Retinal pigment epithelial cell (primary cell): ENCODE data around the gene AEN.
A peak's percentile ranks its signal among the peaks of the same experiment; 100 is the strongest.

Experiments
- DNase-seq: peaks from one replicate; pipeline ENCODE4 v3.0.0-alpha.2; 2010; ENCODE audit warnings: low read depth
- H3K4me3 ChIP-seq: 2 replicates; pipeline ENCODE4 v1.5.1; 2011; ENCODE audit warnings: mild to moderate bottlenecking, low read length, control low read depth, moderate library complexity
- TF ChIP-seq, protein P1 (sequence below): conservative IDR thresholded peaks from 2 replicates; pipeline ENCODE4 v1.5.1; 2011; ENCODE audit warnings: low read depth, low read length, control low read depth, inconsistent platforms

Gene AEN

DNA sequence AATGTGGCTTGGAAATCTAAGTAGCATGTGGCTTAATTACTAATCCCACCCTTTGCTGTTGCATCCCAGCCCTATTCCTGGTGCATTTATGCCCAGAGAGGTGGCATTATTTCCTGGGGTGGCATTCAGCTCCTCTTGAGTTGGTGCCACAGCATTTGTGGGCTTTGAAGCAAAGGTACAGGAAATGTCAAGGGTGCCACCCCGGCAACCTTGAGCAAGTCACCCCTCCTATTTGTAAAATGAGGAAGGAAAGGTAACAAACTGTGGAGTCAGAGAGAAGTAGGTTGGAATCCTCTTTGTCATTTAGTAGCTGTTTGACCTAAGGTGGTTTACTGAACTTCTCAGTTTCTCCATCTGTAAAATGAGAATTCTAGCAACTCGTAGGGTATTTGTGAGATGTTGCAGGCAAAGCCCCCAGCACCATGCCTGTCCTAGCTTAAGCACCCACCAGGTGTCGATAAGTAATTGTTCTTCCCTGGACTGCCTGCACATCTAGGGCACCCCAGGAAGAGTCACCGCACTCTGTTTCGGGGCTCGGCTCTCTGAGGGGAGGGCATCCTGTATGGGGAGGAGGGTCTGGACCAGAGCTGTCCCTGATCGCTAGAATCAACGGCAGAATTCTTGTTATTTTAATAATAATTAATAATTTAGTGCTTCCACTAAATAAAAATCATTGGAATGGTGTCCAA, 34.8 kb downstream of the AEN start:
- no peak for DNase-seq
- no peak overlapping the region for H3K4me3 ChIP-seq
- TF ChIP-seq, protein P1, sequence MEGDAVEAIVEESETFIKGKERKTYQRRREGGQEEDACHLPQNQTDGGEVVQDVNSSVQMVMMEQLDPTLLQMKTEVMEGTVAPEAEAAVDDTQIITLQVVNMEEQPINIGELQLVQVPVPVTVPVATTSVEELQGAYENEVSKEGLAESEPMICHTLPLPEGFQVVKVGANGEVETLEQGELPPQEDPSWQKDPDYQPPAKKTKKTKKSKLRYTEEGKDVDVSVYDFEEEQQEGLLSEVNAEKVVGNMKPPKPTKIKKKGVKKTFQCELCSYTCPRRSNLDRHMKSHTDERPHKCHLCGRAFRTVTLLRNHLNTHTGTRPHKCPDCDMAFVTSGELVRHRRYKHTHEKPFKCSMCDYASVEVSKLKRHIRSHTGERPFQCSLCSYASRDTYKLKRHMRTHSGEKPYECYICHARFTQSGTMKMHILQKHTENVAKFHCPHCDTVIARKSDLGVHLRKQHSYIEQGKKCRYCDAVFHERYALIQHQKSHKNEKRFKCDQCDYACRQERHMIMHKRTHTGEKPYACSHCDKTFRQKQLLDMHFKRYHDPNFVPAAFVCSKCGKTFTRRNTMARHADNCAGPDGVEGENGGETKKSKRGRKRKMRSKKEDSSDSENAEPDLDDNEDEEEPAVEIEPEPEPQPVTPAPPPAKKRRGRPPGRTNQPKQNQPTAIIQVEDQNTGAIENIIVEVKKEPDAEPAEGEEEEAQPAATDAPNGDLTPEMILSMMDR: no peak

DNA sequence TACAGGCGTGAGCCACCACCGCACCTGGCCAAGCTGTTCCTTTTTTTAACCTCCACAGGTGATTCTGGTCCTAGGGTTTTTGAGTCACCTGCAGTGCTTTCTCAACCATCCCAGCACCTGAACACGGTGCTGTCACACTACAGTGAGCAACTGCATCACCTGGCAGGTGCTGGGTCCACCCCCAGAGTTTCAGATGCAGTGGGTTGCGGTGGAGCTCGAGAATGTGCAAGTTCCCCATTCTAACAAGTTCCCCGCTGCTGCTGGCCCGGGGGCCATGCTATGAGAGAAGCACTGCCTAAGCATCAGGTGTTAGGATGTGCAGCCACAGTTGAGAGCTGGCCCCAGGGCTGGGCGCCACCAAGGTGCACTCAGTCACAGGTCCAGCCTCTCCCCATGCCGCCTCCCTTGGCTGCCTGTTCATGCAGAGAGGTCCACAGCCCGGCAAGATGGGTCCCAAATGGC, 35.7 kb downstream of the AEN start:
- no peak for DNase-seq
- TF ChIP-seq, protein P1: no peak
- no peak overlapping the region for H3K4me3 ChIP-seq

DNA sequence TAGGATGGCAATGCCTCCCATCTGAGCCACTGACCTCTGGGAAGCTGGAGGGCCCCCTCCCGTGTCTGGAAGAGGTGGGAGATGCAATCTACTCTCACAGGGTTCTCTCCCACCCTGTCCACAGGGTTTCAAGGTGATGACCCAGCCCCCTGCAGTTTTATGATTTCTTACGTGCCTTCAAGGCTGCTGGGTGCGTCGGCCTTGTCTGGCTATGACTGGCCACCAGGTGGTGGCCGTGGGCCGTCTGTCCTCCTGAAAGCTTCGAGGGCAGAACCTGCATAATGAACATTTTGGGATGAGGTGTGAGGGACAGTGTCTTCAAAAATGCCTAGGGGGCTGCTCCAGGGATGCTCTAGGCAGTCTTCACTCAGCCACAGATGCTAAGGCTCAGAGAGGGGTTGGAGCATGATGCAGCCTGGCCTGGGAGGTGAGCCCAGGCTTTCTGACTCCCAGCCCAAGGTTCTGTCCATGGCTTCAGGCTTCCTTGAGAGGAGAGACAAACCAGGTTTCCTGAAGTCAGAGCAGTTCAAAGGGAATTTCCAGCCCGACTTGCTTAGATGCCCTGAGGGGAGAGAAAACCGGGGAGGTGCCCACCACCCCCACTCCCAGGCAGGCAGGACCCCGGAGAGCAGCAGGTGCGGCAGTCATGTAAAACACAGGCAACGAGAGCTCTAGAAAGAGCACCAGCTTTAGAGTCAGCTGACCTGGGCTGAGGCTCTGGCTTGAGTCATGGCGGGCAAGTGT, 36.4 kb downstream of the AEN start:
- no peak overlapping the region for H3K4me3 ChIP-seq
- TF ChIP-seq, protein P1: peak; percentile 89
- DNase-seq: no peak

GRCh38 chr15:88658070-88658965, 37.2 kb downstream of the AEN start:
- TF ChIP-seq, protein P1: no peak
- no peak for DNase-seq
- no peak overlapping the region for H3K4me3 ChIP-seq

DNA sequence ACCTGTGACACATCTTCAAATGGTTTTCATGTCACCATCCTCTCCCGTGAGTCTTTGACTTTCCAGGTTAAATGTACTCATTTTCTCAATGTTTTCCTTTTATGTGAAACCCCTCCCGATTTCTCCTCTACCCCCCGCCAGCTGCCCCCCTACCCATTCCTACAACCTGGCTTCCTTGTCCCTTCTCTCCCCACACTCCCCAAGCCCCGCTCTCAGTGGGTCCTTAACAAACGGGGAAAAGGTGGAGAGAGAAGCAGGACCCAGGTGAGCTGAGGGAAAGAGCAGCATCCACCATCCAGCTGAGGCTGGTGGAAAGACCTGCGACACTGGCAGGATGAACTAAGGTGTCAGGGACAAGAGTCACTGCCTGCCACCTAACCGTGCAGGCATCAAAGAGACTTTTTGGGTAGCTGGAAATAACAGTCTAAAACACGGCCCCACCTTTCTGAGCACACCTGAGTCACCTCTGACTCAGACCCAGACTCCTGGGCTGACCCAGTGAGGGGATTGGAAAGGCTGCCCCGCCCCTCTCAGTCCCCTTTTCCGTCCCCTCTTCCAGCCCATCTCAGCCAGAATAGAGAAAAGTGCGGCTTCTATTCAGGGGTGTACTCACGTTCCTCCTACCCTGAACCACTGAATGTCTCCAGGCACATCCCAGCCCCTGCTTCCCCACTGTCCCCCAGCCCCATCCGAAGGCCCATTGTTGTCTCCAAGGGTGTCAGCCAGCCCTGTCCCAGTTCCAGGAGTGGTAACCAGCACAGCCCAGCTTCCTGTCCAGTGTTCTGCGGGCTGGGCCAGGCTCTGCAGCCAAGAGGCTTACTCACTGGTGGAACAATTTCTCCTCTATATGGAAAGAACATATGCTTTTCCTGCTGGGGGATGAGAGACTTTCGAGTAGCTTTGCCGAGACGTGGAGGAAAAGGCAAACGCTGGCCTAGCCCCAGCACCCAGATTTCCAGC, 38.1 kb downstream of the AEN start:
- H3K4me3 ChIP-seq: no peak overlapping the region
- no peak for DNase-seq
- TF ChIP-seq, protein P1: no peak

- no peak overlapping the region for H3K4me3 ChIP-seq
- DNase-seq: no peak
- TF ChIP-seq, protein P1: no peak
Measured at GRCh38 chr15:88661041-88661700, 40.0 kb downstream of the AEN start.
